Inflammatory macrophage (primary cell): ENCODE data around the gene MICU1.
A peak's percentile ranks its signal among the peaks of the same experiment; 100 is the strongest.
"Not testable (repeated sequence)": the region's sequence is repeated elsewhere in the genome, so short reads cannot be mapped to it uniquely, and the experiment has no call there.

Experiments used
- DNase-seq, 2 donors: peaks; one replicate each; pipeline ENCODE4 v3.0.0-alpha.2; 2020 to 2022

Gene MICU1

GRCh38 chr10:72340510-72341261 is 285.2 kb downstream of the MICU1 start:
- DNase-seq, result peak; percentile 57 to 75

GRCh38 chr10:72338180-72338579 is 287.7 kb downstream of the MICU1 start:
- DNase-seq, result no peak

- no peak for DNase-seq
These were observed 288.2 kb downstream of the MICU1 start for GRCh38 chr10:72337722-72338121.

GRCh38 chr10:72337039-72337629 is 288.7 kb downstream of the MICU1 start:
- peak; percentile 48 to 54 for DNase-seq

GRCh38 chr10:72336259-72337038 is 289.4 kb downstream of the MICU1 start:
- no peak for DNase-seq

- DNase-seq, result peak; percentile 52 to 57
These were observed 290.3 kb downstream of the MICU1 start for GRCh38 chr10:72335394-72336258.

- peak; percentile 47 to 75 for DNase-seq
These were observed 291.0 kb downstream of the MICU1 start for GRCh38 chr10:72334825-72335393.

GRCh38 chr10:72334196-72334824 is 291.6 kb downstream of the MICU1 start:
- no peak for DNase-seq

- no peak for DNase-seq
These were observed 292.5 kb downstream of the MICU1 start for GRCh38 chr10:72333112-72334015.

GRCh38 chr10:72332423-72333111 is 293.3 kb downstream of the MICU1 start:
- DNase-seq, result no peak

GRCh38 chr10:72331575-72332422 is 294.1 kb downstream of the MICU1 start:
- DNase-seq, result peak; percentile 70 to 74

- no peak for DNase-seq
These were observed 295.8 kb downstream of the MICU1 start for GRCh38 chr10:72330069-72330426.

- peak; percentile 45 to 82 for DNase-seq
These were observed 296.4 kb downstream of the MICU1 start for GRCh38 chr10:72329290-72330068.

- DNase-seq, result no peak
These were observed 297.1 kb downstream of the MICU1 start for GRCh38 chr10:72328829-72329204.

- peak in 1 of 2 donors; percentile 56 for DNase-seq
These were observed 297.6 kb downstream of the MICU1 start for GRCh38 chr10:72328045-72328828.

- not testable (repeated sequence) for DNase-seq
These were observed 298.9 kb downstream of the MICU1 start for GRCh38 chr10:72326665-72327603.
